Fibroblast of the conjunctiva (primary cell): Measurements from ENCODE around the gene AKAP8L.

Experiments used
- DNase-seq: peaks from one replicate; pipeline ENCODE4 v3.0.0-alpha.2; 2010; ENCODE audit warnings: low read depth

AKAP8L gene

DNA sequence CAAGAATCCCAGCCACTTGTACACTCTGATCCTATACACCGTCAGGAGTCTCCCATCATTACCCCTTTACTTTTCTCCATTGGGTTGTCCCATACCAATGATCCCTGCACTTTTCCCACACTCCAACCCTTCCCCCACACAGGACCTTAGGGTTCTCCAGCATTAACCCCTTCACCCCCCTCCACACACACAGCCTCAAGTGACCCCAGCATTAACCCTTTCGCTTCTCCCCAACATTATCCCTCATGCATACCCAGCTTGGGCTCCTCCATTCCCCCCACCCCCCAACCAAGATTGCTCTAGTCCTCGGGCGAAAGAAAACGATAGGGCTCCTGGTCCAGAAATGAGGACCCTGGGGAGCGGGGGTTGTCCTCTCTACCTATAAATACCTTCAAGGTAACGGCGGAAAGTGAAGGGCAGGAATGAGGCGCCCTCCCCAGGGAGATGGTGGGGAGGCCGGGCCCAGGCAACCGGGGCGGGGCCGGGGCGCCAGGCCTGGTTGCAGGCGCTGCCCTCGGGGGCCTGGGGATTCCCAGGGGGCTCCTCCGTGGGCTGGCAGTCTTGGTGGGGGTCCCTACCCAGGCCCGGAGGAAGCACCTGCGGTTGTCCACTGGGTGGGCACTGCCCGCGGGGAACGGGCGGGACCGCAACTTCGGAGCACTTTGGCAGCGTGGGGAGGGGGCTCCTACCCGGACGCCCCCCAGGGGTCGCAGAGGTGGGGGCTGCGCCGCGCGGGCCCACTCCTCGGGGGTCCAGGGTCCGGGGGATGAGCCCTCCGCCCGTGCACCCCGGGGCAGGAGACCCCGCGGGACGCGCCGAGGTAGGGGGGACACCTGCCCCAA lies 30.2 kb upstream of the AKAP8L start:
- DNase-seq = no peak

DNA sequence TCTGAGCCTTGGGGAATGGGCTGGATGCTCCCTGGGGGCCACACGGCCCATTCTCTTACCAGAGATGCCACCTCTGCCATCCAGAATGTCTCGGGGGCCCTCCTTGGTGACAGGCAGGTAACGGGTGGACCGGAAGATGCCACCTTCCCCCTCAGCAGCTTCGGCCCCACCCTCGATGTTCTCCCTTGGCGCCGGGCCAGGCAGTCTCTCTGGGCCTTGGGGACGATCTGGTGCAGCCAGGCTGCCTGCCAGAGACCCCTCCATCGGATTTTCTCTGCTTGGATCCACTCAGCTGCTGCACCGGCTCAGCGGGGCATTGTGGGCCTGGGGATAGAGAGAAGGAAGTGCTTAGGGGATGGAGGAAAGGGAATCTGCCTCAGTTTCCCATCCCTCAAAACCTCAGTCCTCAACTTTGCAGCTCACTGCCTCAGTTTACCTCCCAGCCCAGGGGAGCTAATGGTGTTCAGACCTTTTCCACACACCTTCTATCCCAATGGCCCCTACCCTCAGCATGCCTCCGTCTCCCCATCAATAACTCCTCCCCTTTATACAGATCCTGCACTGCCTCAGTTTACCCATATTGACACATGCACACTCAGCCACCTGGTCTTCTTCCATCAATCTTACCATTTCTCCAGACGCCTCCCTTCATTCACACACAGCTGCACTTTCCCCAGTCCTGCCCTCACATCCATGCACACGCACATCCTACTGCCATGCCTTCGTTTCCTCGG lies 29.4 kb upstream of the AKAP8L start:
- no peak for DNase-seq

DNA sequence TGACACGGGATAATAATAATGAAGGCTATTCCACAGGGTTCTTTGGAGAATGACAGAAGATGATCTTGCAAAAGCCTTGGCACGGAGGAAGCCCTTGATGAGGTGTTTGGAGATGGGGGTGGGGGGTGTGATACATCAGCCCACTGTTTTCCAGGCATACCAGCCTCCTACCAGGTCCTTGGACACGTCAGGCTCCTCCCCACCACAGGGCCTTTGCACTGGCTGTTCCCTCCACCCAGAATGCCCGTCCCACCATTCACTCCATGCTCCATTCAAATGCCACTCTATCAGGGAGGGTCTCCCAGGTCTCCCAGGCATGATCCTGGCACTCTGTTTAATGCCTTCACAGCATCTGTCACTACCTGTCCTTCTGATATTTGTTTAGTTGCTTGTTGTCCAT lies 28.3 kb upstream of the AKAP8L start:
- no peak for DNase-seq

DNA sequence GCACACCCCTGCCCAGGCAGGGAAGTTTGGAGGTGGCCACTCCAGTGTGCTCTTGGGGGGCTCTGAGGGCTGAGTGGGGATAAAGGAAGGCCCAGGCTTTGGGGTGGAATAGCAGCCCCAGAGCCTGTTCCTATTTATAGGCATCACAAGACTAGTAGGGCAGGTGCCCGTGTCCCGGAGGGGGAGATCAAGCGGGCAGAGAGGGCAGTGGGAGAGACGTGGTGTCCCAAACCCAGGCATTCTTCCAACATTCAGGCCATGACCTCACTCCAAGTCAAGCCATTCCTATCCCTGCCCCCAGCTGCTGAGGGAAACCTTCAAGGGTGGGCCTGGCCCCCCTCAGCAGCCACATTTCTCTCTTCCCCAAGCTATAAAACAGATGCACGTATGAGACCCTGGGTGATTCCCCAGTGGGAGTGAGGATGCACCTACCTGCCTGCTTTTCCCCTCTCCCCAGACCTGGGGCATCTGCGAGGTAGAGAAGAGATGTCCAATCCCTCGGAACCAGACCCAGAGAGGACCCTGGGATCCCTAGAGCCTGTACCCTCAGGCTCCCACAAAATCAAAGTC lies 27.1 kb upstream of the AKAP8L start:
- no peak for DNase-seq

DNA sequence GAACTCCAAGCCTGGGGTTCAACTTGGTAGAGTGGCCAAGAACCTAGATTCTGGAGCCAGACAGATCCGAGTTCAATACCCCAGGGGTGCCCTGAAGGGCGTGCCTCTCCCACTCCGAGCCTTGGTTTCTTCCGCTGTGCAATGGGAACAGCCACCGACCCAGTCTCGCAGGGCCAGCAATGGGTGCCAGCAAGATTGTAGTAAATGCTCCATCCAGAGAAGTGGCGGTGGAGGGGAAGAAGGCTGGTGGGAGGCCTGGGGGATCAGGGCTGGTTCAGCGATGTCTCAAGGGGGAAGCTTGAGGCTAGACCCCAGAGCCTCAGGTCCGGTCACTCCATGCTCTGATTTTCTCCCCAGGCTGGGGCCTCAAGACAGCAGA lies 26.4 kb upstream of the AKAP8L start:
- no peak for DNase-seq

DNA sequence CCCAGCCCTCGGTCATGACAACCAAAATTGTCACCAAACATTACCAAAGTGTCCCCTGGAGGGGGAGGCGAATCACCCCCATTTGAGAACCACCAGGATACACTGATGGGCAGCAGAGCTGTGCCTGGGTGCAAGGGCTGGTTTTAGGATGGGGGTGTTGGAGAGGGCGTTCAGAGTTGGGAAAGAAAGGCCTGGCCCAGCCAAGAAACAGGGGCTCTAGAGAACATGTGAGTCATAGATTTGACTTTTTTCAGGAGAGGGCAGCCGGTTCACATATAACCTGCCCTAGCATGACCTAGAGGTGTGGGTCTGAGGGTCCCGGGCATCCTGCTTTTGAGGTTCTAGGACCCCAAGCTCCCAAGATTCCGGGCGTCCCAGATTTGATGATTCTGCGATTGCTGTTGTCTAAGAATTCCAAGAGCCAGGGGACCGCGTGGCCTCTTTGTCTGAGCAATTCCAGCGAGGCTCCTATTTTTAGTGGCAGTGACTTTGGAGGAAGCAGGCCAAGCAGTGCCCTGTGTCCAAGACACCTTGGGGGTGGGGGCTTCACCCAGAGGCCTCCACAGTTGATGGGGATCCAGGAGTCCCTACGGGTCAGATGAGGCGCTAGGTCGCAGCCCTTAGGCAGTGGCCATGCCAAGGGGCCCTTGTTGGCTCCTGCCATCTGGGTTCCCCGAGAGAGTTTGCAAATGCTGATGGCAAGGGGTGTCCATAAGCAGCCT lies 25.9 kb upstream of the AKAP8L start:
- DNase-seq = no peak

DNA sequence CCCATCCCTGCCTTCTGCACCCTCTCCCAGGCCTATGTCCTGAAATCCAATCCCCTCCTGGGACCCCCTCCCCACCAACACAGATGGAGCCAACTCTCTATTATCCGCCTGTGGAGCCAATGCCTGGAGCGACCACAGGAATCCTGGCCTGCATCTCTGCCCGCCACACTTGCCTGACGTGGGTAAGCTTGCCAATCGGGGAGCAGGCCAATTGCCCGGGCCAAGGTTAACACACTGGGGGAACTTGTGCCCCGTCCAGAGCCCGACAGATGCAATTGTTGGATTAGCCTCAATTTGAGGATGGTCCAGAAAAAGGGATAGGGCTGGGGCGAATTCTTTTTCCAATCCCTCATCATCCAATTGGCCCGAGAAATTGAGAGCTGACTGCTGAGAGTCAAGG lies 25.1 kb upstream of the AKAP8L start:
- no peak for DNase-seq

- DNase-seq = no peak
These were observed 24.5 kb upstream of the AKAP8L start for GRCh38 chr19:15443325-15443724.

DNA sequence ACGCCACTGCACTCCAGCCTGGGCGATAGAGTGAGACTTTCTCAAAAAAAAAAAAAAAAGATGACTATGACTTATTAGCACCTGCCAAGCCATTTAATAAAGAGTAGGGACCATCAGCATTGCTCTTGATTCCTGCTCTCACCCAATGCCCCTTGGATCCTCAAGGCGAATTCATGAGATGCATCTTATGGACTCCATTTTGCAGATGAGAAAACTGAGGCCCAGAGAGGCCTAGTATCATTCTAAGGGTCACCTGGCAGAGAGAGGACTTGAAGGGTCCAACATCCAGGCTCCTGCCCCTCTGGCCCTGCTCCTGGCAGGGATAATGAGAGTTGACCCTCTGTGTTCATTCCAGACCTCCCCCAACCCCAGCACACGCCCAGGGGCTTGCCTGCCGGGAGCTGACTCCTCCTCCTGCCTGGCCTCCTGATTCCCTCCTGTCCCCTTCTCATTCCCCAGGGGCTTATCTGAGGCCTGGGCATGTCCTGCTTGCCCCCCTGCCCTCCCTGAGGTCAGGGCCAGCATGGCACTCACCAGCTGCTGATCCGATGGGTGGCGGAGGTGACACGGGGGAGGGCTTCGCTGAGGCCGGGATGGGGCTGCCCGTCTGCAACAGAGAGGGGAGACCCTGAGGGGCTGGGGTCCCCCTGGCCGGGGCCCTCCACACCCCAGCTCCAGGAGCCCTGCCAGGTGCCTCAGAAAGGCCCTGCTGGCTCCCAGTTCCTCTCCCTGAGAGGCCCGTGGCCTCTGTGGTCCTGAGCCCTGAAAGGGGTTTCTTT lies 23.5 kb upstream of the AKAP8L start:
- DNase-seq = no peak

DNA sequence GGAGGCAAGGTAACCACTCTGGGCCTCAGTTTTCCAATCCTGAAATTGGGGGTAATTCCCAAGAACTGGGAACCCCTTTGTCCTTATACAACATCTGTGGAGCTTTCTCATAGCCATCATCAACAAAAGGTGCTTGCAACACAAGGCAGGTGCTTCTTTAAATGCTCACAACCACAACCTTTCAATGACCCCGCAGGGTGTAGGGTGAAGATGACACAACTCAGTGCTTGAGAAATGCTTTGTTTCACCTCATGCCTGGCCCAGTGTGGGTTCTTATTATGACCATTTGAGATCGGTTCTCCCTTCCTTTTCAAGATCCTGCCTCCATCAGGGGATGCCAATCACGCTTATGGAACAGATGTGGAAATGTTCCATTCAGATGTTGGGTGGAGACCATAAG lies 22.5 kb upstream of the AKAP8L start:
- DNase-seq = no peak

DNA sequence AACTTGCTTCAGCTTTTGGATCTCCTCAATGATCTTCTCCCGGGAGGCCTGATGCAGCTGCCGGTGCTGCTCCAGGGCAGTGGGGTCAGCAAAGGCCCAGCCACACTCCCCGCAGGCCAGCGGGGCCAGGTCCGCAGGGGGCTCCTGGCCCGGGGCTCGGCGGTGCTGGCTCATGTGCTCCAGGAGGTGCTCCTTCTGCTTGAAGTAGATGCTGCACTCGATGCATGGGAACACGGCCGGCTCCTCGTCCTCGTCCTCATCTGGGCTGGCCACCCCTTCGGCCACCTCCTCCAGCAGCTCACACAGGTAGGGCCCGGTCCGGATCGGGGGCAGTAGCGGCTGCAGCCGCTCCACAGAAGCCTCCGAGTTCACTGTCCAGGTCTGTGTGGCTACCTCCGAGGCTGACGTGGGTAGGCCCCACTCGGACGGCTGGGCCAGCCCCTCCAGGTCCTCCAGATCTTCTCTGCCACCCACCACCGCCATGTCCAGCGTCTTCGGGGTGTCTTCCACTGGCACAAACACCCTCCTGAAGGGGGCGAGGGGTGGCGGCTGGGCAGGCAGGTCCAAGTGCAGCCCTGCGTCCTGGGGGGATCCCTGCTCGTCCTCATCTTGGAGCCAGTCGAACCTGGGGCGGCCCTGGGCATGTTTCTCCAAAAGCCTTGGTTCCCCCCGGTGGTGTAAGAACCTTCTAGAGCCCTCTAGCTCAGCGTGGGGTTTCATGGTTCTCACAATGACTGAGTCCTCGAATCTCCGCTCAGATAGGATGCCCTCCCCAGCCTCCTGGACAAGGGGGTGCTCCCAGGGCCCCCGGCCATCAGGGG lies 21.2 kb upstream of the AKAP8L start:
- DNase-seq = no peak

GRCh38 chr19:15439078-15439799 lies 20.5 kb upstream of the AKAP8L start:
- DNase-seq = no peak

DNA sequence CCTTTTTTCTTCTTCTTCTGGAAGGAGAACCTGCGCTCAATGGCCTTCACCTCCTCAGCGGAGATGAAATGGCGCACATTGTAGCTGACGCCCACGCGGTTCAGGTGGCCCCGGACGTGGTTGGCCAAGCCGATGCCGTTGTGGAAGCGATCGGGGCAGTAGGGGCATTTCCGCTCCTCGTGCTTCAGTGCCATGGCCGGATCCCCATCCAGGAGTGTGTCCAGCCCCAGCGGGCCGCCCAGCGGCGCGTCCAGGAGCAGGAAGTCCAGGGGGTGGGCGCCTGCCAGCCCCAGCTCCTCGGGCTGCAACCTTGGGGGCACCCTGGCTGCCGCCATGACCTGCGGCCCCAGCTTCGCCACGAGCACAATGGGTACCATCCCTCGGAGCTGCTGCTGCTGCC lies 19.8 kb upstream of the AKAP8L start:
- no peak for DNase-seq

DNA sequence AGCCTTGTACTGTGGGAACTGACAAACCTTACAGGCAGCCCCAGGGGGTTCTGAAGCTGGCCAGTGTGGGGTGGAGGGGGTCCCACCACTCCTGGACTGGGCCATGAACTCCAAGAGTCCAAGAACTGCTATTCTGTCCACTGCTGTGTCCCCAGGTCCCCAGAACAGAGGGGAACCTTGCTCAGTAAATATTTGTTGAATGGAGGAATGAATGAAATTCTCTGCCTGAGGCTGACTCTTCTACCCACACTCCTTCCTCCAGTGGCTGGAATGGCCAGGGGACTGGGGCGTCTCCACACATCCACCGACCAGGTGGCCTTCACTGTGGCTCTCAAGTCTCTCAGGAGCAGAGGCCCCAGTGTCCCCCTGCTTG lies 19.3 kb upstream of the AKAP8L start:
- DNase-seq = no peak

DNA sequence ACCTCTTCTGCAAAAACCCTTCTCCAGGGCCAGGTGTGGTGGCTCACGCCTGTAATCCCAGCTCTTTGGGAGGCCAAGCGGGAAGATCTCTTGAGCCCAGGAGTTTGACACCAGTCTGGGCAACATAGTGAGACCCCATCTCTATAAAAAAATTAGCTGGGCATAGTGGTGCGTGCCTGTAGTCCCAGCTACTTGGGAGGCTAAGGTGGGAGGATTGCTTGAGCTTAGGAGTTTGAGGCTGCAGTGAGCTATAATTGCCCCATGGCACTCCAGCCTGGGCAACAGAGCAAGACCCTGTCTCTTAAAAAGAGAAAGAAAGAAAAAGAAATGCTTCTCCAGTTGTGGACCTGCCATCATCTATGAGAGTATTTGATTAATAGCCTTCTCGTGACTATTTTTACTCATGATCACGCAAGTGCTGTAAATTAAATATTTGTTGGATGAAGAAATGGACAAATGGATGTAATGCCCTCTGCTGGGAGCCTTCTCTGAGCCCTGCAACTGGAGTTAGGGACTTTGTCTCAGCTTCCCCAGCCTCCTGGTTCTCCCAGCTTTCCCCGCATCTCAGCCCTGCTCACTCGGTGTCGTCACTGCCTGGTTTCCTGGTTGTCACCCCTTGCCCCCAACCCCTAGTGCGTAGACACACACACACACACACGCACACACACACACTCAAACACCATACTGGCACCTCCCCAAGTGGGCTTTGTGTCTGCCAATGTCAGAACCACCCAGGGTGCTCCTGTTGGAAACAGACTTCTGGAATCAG lies 18.8 kb upstream of the AKAP8L start:
- no peak for DNase-seq

DNA sequence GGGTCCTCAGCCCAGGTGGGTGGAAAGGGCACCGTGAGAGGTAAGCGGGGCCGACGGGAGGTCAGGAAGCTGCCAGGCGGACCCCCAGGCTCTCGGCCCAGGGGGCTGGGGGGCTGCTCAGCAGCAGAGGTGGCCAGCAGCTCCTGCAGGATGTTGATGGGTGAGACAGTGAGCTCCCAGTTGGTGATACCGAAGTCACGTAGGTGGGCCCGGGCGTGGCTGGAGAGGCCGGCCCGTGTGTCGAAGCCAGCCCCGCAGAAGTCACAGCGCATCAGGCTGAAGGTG lies 18.0 kb upstream of the AKAP8L start:
- no peak for DNase-seq

- no peak for DNase-seq
These were observed 17.4 kb upstream of the AKAP8L start for GRCh38 chr19:15436012-15436825.

- no peak for DNase-seq
These were observed 14.8 kb upstream of the AKAP8L start for GRCh38 chr19:15433519-15434069.
